Measurements from ENCODE around the gene SST. TPM values are rescaled to one million over a fixed set of nuclear protein-coding genes. Genes with fewer than 3 reads are reported as not detected.

SST gene
- total and polyA plus RNA-seq, 10 of the 15 experiments (the other 5 are each of a cell fraction or from before 2014, with no cell fraction given): 0.35 to 0.38 TPM; not detected in 8

DNA sequence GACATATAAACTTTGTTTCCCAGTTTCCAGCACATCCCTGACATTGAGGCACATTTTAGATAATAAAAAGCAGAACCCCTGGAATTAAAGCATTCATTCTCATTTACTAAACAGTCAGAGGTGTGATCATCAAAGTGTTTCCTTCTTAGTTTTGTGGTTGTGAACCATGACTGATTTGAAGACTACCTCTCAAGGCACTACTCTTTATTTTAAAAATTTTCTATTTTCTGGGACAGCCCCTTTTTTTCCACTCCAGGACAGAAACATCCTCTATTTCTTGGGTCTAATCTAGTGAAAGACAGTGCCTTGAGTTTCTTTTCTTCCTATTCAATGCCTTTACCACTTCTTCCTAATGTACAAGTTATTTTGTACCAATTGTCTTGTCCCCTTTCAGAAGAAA, 5.2 kb downstream of the SST start:
- no peaks in the 10 kb centered on the region for H4K20me1 ChIP-seq (ENCODE audit: control insufficient read depth, insufficient read depth)
- BruUV-seq (replicated peaks): no TSS peak
- ChIA-PET RAD21 (ENCODE audit: unreplicated experiment) (interaction anchor here (1.1 kb wide), 1 partner anchor 14 kb away, joined by 3 read pairs; no protein-coding TSS in a partner anchor), SMC1A (ENCODE audit: uncharacterized antibody, unreplicated experiment) (interaction anchor here (1.3 kb wide), 1 partner anchor 12 kb away, joined by 5 read pairs; no protein-coding TSS in a partner anchor), POLR2A (no interaction called here), CTCF (interaction anchor here (1.1 to 4.5 kb wide), 3 partner anchors 15 to 346 kb away, joined by 3 to 28 read pairs (median 11); no protein-coding TSS in a partner anchor)
- FAIRE-seq: no peak
- no peak overlapping the region for H2AFZ ChIP-seq (ENCODE audit: control insufficient read depth, low read depth, low read length)
- H3K9me3 ChIP-seq (replicated peaks; ENCODE audit: control insufficient read depth, insufficient read depth, low read length): no peaks in the 10 kb centered on the region
- intact Hi-C loops (cut with micrococcal nuclease; ENCODE audit: unreplicated experiment): no loop called here
- H3K27me3 ChIP-seq (replicated peaks in 1 of 2; ENCODE audit: control insufficient read depth in 2 of 2, insufficient read depth in 2 of 2, low read length in 1 of 2): peaks cover 0 to 6% of the 10 kb centered on the region in 2 experiments; a peak in 2 of 4 replicates
- H3K27ac ChIP-seq (ENCODE audit: control insufficient read depth, insufficient read depth): no peak overlapping the region
- no peak for DNase-seq (ENCODE audit: low read depth, low spot score)
- in situ Hi-C loops (cut with MboI): no loop called here
- no peak overlapping the region for H3K9ac ChIP-seq (ENCODE audit: control insufficient read depth, insufficient read depth, low read length)
- TF ChIP-seq FOXK2 (IDR thresholded peaks at IDR 0.05) (no peak), CREM (IDR thresholded peaks at IDR 0.05; ENCODE audit: low read depth) (no peak)
- TF ChIP-seq, protein P1, sequence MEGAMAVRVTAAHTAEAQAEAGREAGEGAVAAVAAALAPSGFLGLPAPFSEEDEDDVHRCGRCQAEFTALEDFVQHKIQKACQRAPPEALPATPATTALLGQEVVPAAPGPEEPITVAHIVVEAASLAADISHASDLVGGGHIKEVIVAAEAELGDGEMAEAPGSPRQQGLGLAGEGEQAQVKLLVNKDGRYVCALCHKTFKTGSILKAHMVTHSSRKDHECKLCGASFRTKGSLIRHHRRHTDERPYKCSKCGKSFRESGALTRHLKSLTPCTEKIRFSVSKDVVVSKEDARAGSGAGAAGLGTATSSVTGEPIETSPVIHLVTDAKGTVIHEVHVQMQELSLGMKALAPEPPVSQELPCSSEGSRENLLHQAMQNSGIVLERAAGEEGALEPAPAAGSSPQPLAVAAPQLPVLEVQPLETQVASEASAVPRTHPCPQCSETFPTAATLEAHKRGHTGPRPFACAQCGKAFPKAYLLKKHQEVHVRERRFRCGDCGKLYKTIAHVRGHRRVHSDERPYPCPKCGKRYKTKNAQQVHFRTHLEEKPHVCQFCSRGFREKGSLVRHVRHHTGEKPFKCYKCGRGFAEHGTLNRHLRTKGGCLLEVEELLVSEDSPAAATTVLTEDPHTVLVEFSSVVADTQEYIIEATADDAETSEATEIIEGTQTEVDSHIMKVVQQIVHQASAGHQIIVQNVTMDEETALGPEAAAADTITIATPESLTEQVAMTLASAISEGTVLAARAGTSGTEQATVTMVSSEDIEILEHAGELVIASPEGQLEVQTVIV (IDR thresholded peaks at IDR 0.05; ENCODE audit: borderline replicate concordance, partially characterized antibody): no peak
- H3K36me3 ChIP-seq (ENCODE audit: control insufficient read depth in 2 of 2, insufficient read depth in 2 of 2, low read length in 1 of 2): no peaks in the 10 kb centered on the region
- H3K79me2 ChIP-seq (ENCODE audit: control insufficient read depth, insufficient read depth, low read length): no peaks in the 10 kb centered on the region
- no peak for ATAC-seq
- H3K4me1 ChIP-seq (ENCODE audit: control insufficient read depth, insufficient read depth, low read length): no peaks in the 10 kb centered on the region
- H3K4me3 ChIP-seq: no peak overlapping the region
- no peak overlapping the region for H3K4me2 ChIP-seq (ENCODE audit: control insufficient read depth, insufficient read depth)

DNA sequence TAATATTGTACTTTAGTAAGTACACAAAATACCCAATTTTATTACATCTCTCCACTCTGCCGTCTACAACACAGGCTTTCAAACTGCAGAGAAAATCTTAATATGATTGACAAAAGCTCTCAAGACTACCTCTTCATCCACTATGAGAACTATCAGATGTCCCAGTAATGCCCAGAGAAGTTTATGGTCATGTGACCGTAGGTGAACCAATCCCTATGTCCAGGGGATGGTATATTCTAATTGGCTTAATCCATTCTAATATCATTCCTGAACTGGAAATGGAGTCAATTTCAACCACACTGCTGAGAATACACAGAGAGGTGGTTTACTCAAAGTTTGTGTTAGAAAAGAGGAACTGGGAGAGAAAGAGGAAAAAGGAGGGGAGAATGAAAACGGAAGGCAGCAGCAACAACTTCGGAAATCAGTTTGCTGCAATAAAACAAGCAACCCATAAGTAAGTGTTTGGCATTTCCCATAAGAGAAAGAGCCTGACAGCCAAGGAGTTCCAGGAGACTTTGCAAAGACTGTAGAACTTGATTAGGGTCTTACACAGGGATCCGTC, 7.3 kb downstream of the SST start:
- no peak for ATAC-seq
- H3K9ac ChIP-seq (ENCODE audit: control insufficient read depth, insufficient read depth, low read length): no peak overlapping the region
- H3K4me1 ChIP-seq (ENCODE audit: control insufficient read depth, insufficient read depth, low read length): no peaks in the 10 kb centered on the region
- ChIA-PET RAD21 (ENCODE audit: unreplicated experiment) (interaction anchor here (1.1 to 1.4 kb wide), 2 partner anchors 16 to 343 kb away, joined by 3 read pairs; no protein-coding TSS in a partner anchor), SMC1A (ENCODE audit: uncharacterized antibody, unreplicated experiment) (interaction anchor here (1.6 to 1.7 kb wide), 2 partner anchors 16 to 47 kb away, joined by 3 read pairs; no protein-coding TSS in a partner anchor), POLR2A (interaction anchor here (0.6 kb wide), 1 partner anchor 14 kb away, joined by 3 read pairs; no protein-coding TSS in a partner anchor), CTCF (interaction anchor here (1.6 to 4.5 kb wide), 4 partner anchors 9 to 344 kb away, joined by 5 to 28 read pairs (median 14); no protein-coding TSS in a partner anchor)
- DNase-seq (ENCODE audit: low read depth, low spot score): no peak
- in situ Hi-C loops (cut with MboI) (no loop called here), intact Hi-C loops (cut with micrococcal nuclease; ENCODE audit: unreplicated experiment) (no loop called here)
- no peaks in the 10 kb centered on the region for H3K9me3 ChIP-seq (replicated peaks; ENCODE audit: control insufficient read depth, insufficient read depth, low read length)
- peaks cover 0 to 6% of the 10 kb centered on the region in 2 experiments; a peak in 2 of 4 replicates for H3K27me3 ChIP-seq (replicated peaks in 1 of 2; ENCODE audit: control insufficient read depth in 2 of 2, insufficient read depth in 2 of 2, low read length in 1 of 2)
- no TSS peak for BruUV-seq (replicated peaks)
- no peaks in the 10 kb centered on the region for H3K36me3 ChIP-seq (ENCODE audit: control insufficient read depth in 2 of 2, insufficient read depth in 2 of 2, low read length in 1 of 2)
- H2AFZ ChIP-seq (ENCODE audit: control insufficient read depth, low read depth, low read length): no peak overlapping the region
- no peaks in the 10 kb centered on the region for H4K20me1 ChIP-seq (ENCODE audit: control insufficient read depth, insufficient read depth)
- H3K27ac ChIP-seq (ENCODE audit: control insufficient read depth, insufficient read depth): no peak overlapping the region
- 1% methylated on average over 5 of the region's 5 CpGs for WGBS (ENCODE audit: insufficient coverage, insufficient replicate concordance, low lambda C conversion rate, missing lambda C conversion rate)
- FAIRE-seq: no peak
- H3K4me3 ChIP-seq: no peak overlapping the region
- no peaks in the 10 kb centered on the region for H3K79me2 ChIP-seq (ENCODE audit: control insufficient read depth, insufficient read depth, low read length)
- H3K4me2 ChIP-seq (ENCODE audit: control insufficient read depth, insufficient read depth): no peak overlapping the region
- TF ChIP-seq POLR2AphosphoS2 (IDR thresholded peaks at IDR 0.05; ENCODE audit: low read depth, low read length) (no peak), E2F4 (IDR thresholded peaks at IDR 0.05; ENCODE audit: low read depth, low read length) (no peak), IKZF2 (IDR thresholded peaks at IDR 0.05) (no peak), SPI1 (IDR thresholded peaks at IDR 0.05; ENCODE audit: borderline replicate concordance, insufficient read depth, low read depth, low read length) (peak; percentile 70; the same call in 1 of the 2 replicates), FOS (IDR thresholded peaks at IDR 0.05; ENCODE audit: borderline replicate concordance, extremely low read depth, insufficient read length) (no peak), MEF2A (IDR thresholded peaks at IDR 0.05; ENCODE audit: insufficient read depth, low read depth, low read length) (no peak), PAX8 (IDR thresholded peaks at IDR 0.05) (no peak), MTA3 (IDR thresholded peaks at IDR 0.05; ENCODE audit: borderline replicate concordance, low read length) (no peak), JUNB (IDR thresholded peaks at IDR 0.05) (no peak)
- TF ChIP-seq, protein P2, sequence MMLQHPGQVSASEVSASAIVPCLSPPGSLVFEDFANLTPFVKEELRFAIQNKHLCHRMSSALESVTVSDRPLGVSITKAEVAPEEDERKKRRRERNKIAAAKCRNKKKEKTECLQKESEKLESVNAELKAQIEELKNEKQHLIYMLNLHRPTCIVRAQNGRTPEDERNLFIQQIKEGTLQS (IDR thresholded peaks at IDR 0.05; ENCODE audit: borderline replicate concordance, extremely low read depth, low read depth, low read length): no peak

All from GM12878 (cell line).